ENCODE results near the gene PLCH2. TPM values are rescaled to one million over a fixed set of nuclear protein-coding genes. Genes with fewer than 3 reads are reported as not detected.

The PLCH2 gene
- total RNA-seq, 1 donor from 2014 or later: 3.8 TPM

GRCh38 chr1:2502661-2503553 lies 26.8 kb downstream of the PLCH2 start:
- TF ChIP-seq CTCF (IDR thresholded peaks at IDR 0.05): no peak
- ATAC-seq (no peak), DNase-seq (no peak)
- intact Hi-C loops (cut with DNase I): no loop called here
- no peaks in the 10 kb centered on the region for H3K9me3 ChIP-seq
- peaks cover 48% of the 10 kb centered on the region for H3K27me3 ChIP-seq (ENCODE audit: low read depth)
- H3K4me3 ChIP-seq: no peak overlapping the region
- H3K4me1 ChIP-seq: peaks cover 11% of the 10 kb centered on the region
- no peak overlapping the region for H3K27ac ChIP-seq
- peaks cover 4% of the 10 kb centered on the region for H3K36me3 ChIP-seq

- H3K36me3 ChIP-seq: peaks cover 12% of the 10 kb centered on the region
- no peak overlapping the region for H3K4me3 ChIP-seq
- peaks cover 48% of the 10 kb centered on the region for H3K27me3 ChIP-seq (ENCODE audit: low read depth)
- DNase-seq (no peak), ATAC-seq (no peak)
- peaks cover 11% of the 10 kb centered on the region for H3K4me1 ChIP-seq
- TF ChIP-seq CTCF (IDR thresholded peaks at IDR 0.05): no peak
- intact Hi-C loops (cut with DNase I): no loop called here
- H3K9me3 ChIP-seq: no peaks in the 10 kb centered on the region
- H3K27ac ChIP-seq: no peak overlapping the region
Observed at GRCh38 chr1:2503554-2504224, 27.6 kb downstream of the PLCH2 start.

- peaks cover 11% of the 10 kb centered on the region for H3K4me1 ChIP-seq
- DNase-seq (no peak), ATAC-seq (no peak)
- no peaks in the 10 kb centered on the region for H3K9me3 ChIP-seq
- TF ChIP-seq CTCF (IDR thresholded peaks at IDR 0.05): no peak
- no peak overlapping the region for H3K27ac ChIP-seq
- no peak overlapping the region for H3K4me3 ChIP-seq
- intact Hi-C loops (cut with DNase I): no loop called here
- H3K27me3 ChIP-seq (ENCODE audit: low read depth): peaks cover 43% of the 10 kb centered on the region
- H3K36me3 ChIP-seq: peaks cover 19% of the 10 kb centered on the region
Observed at GRCh38 chr1:2504225-2504948, 28.3 kb downstream of the PLCH2 start.

- peaks cover 24% of the 10 kb centered on the region for H3K36me3 ChIP-seq
- H3K4me3 ChIP-seq: no peak overlapping the region
- H3K9me3 ChIP-seq: no peaks in the 10 kb centered on the region
- intact Hi-C loops (cut with DNase I): no loop called here
- H3K27ac ChIP-seq: no peak overlapping the region
- no peak for TF ChIP-seq CTCF (IDR thresholded peaks at IDR 0.05)
- no peak for ATAC-seq
- H3K27me3 ChIP-seq (ENCODE audit: low read depth): peaks cover 40% of the 10 kb centered on the region
- peaks cover 11% of the 10 kb centered on the region for H3K4me1 ChIP-seq
- no peak for DNase-seq
Observed at GRCh38 chr1:2504949-2505272, 28.8 kb downstream of the PLCH2 start.

- intact Hi-C loops (cut with DNase I): no loop called here
- DNase-seq: no peak
- Histone ChIP-seq H3K36me3 (peaks cover 30% of the 10 kb centered on the region), H3K27ac (no peak overlapping the region), H3K9me3 (no peaks in the 10 kb centered on the region), H3K4me1 (peaks cover 7% of the 10 kb centered on the region), H3K4me3 (no peak overlapping the region), H3K27me3 (ENCODE audit: low read depth) (peaks cover 40% of the 10 kb centered on the region)
- no peak for ATAC-seq
- TF ChIP-seq CTCF (IDR thresholded peaks at IDR 0.05): no peak
Observed at GRCh38 chr1:2505461-2505994, 29.4 kb downstream of the PLCH2 start.
